ENCODE data around the gene CD6.

CD6 gene

DNA sequence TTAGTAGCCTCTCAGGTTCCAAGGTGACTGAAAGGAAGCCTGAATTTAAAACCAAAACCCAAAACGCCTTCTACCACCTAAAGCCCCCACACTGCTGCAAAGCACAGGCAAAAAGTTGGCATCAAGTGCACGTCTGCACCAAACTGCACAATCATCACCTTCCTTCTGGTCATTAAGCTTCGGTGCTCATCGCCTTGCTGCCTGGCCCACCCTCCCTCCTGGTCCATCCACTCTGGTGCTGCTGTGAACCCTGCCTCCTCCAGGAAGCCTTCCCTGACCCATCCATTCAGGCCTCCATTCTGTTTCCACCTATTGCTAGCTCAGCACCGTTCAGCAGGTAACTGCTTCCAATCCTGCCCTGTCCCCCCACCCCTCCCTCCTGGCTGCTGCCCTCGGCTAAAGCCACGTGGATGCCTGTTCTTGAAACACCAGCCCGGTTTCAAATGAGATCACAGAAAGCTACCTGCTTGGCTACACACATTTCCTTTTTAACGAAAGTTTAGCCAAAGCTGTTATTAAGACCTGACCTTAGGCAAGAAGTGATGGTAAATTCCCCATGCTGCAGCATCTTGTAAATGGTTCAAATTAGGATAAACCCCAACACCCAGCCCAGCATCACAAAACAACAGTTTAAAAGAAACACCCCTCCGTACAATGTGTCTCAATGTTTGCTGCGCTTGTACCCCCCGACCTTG lies 77.0 kb downstream of the CD6 start:
- ChIA-PET POLR2A (no interaction called here), CTCF (no interaction called here)
- no peaks in the 10 kb centered on the region for H3K36me3 ChIP-seq (ENCODE audit: control insufficient read depth in 2 of 2, insufficient read depth in 1 of 2, low read length in 2 of 2)
- H3K4me1 ChIP-seq (ENCODE audit: control insufficient read depth, insufficient read depth, low read length), result no peaks in the 10 kb centered on the region
- H3K27ac ChIP-seq (ENCODE audit: extremely low read depth, low read depth, low read length), result no peak overlapping the region
- no peak overlapping the region for H3K4me3 ChIP-seq (ENCODE audit: low read depth, low read length)
- TF ChIP-seq ZNF549 (tag by site-specific recombination; IDR thresholded peaks at IDR 0.05) (no peak), RBAK (tag by site-specific recombination; IDR thresholded peaks at IDR 0.05) (no peak), ZNF843 (tag by site-specific recombination; IDR thresholded peaks at IDR 0.05) (no peak), ZNF585B (tag by site-specific recombination; IDR thresholded peaks at IDR 0.05) (no peak), ZNF266 (tag by site-specific recombination; IDR thresholded peaks at IDR 0.05; ENCODE audit: low read depth) (no peak), BCL11B (tag by site-specific recombination; IDR thresholded peaks at IDR 0.05; ENCODE audit: low read depth) (no peak), ZNF677 (tag by site-specific recombination; IDR thresholded peaks at IDR 0.05) (no peak), ZNF701 (tag by site-specific recombination; IDR thresholded peaks at IDR 0.05) (no peak)
- no peaks in the 10 kb centered on the region for H3K9me3 ChIP-seq (ENCODE audit: control insufficient read depth, insufficient read depth, low read depth, low read length)

DNA sequence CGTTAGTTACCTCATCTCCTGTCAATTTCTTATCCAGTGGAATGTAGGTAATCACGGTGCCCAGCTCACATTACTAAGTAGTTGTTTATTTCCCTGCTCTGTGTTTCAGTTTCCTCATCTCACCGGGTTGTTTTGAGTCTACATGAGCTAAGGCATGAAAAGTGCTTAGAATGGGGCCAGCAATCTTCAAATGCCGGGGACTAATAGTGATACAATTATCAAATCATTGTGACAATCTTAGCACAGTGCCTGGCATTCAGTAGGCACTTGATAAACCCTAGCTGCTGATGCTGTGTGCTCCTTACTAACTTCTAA lies 77.5 kb downstream of the CD6 start:
- H3K36me3 ChIP-seq (ENCODE audit: control insufficient read depth in 2 of 2, insufficient read depth in 1 of 2, low read length in 2 of 2), result no peaks in the 10 kb centered on the region
- H3K4me1 ChIP-seq (ENCODE audit: control insufficient read depth, insufficient read depth, low read length), result no peaks in the 10 kb centered on the region
- H3K9me3 ChIP-seq (ENCODE audit: control insufficient read depth, insufficient read depth, low read depth, low read length), result no peaks in the 10 kb centered on the region
- TF ChIP-seq ZNF155 (tag by site-specific recombination; IDR thresholded peaks at IDR 0.05), result no peak
- no peak for TF ChIP-seq SP3 (tag by site-specific recombination; IDR thresholded peaks at IDR 0.05)
- no peak for TF ChIP-seq ZNF596 (tag by site-specific recombination; IDR thresholded peaks at IDR 0.05)
- TF ChIP-seq ZNF544 (tag by site-specific recombination; IDR thresholded peaks at IDR 0.05), result no peak
- TF ChIP-seq WT1 (tag by site-specific recombination; IDR thresholded peaks at IDR 0.05), result no peak
- no peak for TF ChIP-seq ZNF23 (tag by site-specific recombination; IDR thresholded peaks at IDR 0.05; ENCODE audit: borderline replicate concordance)
- TF ChIP-seq, protein P1, sequence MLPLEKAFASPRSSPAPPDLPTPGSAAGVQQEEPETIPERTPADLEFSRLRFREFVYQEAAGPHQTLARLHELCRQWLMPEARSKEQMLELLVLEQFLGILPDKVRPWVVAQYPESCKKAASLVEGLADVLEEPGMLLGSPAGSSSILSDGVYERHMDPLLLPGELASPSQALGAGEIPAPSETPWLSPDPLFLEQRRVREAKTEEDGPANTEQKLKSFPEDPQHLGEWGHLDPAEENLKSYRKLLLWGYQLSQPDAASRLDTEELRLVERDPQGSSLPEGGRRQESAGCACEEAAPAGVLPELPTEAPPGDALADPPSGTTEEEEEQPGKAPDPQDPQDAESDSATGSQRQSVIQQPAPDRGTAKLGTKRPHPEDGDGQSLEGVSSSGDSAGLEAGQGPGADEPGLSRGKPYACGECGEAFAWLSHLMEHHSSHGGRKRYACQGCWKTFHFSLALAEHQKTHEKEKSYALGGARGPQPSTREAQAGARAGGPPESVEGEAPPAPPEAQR (tag by site-specific recombination; IDR thresholded peaks at IDR 0.05), result no peak
- TF ChIP-seq REPIN1 (tag by site-specific recombination; IDR thresholded peaks at IDR 0.05; ENCODE audit: low read depth), result no peak
- TF ChIP-seq MEIS1 (CRISPR knock-in tag; IDR thresholded peaks at IDR 0.05; ENCODE audit: borderline replicate concordance), result no peak
- TF ChIP-seq ZNF623 (tag by site-specific recombination; IDR thresholded peaks at IDR 0.05), result no peak
- TF ChIP-seq, protein P2, sequence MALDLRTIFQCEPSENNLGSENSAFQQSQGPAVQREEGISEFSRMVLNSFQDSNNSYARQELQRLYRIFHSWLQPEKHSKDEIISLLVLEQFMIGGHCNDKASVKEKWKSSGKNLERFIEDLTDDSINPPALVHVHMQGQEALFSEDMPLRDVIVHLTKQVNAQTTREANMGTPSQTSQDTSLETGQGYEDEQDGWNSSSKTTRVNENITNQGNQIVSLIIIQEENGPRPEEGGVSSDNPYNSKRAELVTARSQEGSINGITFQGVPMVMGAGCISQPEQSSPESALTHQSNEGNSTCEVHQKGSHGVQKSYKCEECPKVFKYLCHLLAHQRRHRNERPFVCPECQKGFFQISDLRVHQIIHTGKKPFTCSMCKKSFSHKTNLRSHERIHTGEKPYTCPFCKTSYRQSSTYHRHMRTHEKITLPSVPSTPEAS (tag by site-specific recombination; IDR thresholded peaks at IDR 0.05), result no peak
- TF ChIP-seq ZNF768 (tag by site-specific recombination; IDR thresholded peaks at IDR 0.05), result no peak
- no peak overlapping the region for H3K27ac ChIP-seq (ENCODE audit: extremely low read depth, low read depth, low read length)
- no peak overlapping the region for H3K4me3 ChIP-seq (ENCODE audit: low read depth, low read length)
- ChIA-PET CTCF (no interaction called here), POLR2A (no interaction called here)

DNA sequence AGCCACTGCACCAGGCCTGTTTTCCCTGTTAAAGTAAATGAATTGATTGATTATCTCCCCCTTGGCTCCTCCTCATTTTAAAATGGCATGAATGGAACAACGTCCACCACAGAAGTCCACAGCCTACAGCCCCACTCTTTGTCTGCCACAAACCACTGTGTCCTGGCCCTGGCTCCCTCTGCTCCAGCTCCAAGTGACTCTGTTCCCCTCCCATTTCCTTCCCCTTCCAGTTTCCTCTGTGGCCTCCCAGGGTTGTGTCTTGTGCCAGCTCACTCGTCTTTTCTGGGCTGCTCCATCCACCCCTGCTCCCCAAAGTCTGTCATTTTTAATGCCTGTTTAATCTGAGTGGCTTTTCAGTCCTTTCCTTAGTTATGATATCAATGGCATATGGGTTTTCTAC lies 78.4 kb downstream of the CD6 start:
- Histone ChIP-seq H3K36me3 (ENCODE audit: control insufficient read depth in 2 of 2, insufficient read depth in 1 of 2, low read length in 2 of 2) (no peaks in the 10 kb centered on the region), H3K4me3 (ENCODE audit: low read depth, low read length) (no peak overlapping the region), H3K9me3 (ENCODE audit: control insufficient read depth, insufficient read depth, low read depth, low read length) (no peaks in the 10 kb centered on the region), H3K27ac (ENCODE audit: extremely low read depth, low read depth, low read length) (no peak overlapping the region), H3K4me1 (ENCODE audit: control insufficient read depth, insufficient read depth, low read length) (no peaks in the 10 kb centered on the region)
- no peak for TF ChIP-seq ZNF404 (tag by site-specific recombination; IDR thresholded peaks at IDR 0.05)
- TF ChIP-seq, protein P3, sequence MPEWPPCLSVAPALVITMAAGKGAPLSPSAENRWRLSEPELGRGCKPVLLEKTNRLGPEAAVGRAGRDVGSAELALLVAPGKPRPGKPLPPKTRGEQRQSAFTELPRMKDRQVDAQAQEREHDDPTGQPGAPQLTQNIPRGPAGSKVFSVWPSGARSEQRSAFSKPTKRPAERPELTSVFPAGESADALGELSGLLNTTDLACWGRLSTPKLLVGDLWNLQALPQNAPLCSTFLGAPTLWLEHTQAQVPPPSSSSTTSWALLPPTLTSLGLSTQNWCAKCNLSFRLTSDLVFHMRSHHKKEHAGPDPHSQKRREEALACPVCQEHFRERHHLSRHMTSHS (tag by site-specific recombination; IDR thresholded peaks at IDR 0.05), result no peak
- TF ChIP-seq, protein P4, sequence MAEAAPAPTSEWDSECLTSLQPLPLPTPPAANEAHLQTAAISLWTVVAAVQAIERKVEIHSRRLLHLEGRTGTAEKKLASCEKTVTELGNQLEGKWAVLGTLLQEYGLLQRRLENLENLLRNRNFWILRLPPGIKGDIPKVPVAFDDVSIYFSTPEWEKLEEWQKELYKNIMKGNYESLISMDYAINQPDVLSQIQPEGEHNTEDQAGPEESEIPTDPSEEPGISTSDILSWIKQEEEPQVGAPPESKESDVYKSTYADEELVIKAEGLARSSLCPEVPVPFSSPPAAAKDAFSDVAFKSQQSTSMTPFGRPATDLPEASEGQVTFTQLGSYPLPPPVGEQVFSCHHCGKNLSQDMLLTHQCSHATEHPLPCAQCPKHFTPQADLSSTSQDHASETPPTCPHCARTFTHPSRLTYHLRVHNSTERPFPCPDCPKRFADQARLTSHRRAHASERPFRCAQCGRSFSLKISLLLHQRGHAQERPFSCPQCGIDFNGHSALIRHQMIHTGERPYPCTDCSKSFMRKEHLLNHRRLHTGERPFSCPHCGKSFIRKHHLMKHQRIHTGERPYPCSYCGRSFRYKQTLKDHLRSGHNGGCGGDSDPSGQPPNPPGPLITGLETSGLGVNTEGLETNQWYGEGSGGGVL (tag by site-specific recombination; IDR thresholded peaks at IDR 0.05), result no peak
- ChIA-PET POLR2A (no interaction called here), CTCF (no interaction called here)

All from HEK293 (cell line).